GM21360 (cell line): ENCODE measurements around the gene ZNF662.
"Not testable (repeated sequence)": the region's sequence is repeated elsewhere in the genome, so short reads cannot be mapped to it uniquely, and the experiment has no call there.

ENCODE experiments used
- ATAC-seq: cut with Tn5 transposase; IDR thresholded peaks from one replicate; pipeline ENCODE4 v1.9.1; 2021; ENCODE audit warnings: mild to moderate bottlenecking, moderate library complexity; ENCODE audit not compliant: unreplicated experiment

ZNF662 gene

DNA sequence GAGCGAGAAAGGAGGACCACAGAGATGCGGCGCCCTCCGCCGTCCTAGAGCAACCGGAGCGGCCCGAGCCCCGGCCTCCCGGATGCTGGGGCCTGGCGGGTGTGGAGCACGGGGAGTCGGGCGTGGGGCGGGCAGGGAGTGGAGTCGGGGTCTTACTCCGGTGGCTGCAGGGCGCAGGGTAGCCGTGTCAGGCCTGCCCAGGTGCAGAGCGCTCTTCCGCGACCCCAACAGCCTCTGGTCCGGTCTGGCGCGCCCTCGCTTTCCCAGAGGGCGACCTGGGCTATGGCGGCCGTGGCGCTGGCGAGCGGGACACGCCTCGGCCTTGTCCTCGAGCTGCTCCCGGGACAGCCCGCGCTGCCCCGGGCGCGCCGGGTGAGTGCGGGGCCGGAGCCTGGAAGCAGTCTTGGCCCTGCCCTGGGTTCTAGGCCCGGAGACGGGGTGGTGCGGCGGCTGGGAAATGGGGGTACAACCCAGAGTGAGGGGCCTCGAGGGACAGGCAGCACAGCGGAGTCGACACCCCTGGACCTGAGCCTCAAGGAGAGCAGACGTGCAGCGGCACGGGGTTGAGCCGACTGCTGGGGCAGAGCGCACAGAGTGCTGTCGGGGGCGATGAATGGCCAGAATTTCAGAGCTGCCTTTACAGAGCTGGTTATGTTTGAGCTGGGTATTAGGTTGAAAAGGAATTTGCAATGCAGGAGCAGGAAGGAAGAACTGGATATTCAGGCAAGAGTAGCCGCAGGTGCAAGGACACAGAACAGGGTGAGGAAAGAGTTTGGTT, at the start of gene ZNF662:
TSS of gene ZNF662 (plus strand) at position 73 of the 778 bp plus-strand sequence. CDS start 1,973 bp downstream, outside the sequence.
- ATAC-seq, result no peak

DNA sequence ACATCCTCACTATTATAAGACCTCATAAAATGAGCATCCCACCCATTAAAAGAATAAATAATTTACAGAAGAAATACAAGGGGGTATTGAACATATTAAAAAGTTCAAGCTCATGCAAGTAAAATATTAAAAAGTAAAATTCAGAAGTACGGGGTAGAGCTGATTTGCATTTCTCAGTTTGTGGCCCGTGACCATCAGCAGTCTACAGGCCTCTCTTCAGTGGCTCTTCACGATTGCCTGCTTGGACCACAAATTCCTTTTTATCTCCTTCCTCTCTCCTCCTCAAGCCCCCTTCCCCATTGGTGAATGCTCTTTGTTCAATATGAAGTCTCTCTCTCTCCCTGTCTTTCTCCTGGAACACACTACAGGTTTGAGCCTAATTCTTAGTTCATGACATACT, 49.4 kb upstream of the ZNF662 start:
- no peak for ATAC-seq

DNA sequence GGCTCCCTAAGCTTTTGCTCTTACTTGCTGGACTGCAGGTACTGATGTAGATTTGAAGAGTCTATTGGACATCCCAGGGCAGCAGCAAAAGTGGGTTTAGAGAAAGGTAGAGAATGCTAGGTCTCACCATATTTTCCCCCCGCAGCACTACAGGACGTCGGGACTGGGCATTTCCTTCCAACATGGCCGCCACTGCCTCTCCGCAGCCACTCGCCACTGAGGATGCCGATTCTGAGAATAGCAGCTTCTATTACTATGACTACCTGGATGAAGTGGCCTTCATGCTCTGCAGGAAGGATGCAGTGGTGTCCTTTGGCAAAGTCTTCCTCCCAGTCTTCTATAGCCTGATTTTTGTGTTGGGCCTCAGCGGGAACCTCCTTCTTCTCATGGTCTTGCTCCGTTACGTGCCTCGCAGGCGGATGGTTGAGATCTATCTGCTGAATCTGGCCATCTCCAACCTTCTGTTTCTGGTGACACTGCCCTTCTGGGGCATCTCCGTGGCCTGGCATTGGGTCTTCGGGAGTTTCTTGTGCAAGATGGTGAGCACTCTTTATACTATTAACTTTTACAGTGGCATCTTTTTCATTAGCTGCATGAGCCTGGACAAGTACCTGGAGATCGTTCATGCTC, 41.5 kb upstream of the ZNF662 start:
- no peak for ATAC-seq

DNA sequence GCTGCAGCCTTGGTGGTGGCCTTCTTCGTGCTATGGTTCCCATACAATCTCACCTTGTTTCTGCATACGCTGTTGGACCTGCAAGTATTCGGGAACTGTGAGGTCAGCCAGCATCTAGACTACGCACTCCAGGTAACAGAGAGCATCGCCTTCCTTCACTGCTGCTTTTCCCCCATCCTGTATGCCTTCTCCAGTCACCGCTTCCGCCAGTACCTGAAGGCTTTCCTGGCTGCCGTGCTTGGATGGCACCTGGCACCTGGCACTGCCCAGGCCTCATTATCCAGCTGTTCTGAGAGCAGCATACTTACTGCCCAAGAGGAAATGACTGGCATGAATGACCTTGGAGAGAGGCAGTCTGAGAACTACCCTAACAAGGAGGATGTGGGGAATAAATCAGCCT, 40.7 kb upstream of the ZNF662 start:
- ATAC-seq, result no peak

DNA sequence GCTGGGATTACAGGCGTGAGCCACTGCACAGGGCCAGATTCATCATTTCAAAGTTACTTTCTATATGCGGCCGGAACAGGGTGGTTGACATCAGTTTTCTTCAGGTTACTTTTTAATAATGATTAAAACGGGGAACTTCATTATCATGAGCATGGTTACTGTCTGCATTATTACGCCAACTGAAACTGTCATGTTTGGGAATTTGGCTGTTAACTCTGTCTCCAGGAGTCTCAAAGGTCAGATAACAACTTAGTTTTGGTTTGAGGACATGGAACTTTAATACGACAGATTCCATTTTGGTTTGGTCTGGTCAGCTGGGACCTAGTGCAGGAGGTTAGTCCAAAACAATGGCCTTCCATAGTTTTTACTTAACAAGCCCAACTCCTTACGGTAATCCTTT, 38.8 kb upstream of the ZNF662 start:
- ATAC-seq, result no peak

DNA sequence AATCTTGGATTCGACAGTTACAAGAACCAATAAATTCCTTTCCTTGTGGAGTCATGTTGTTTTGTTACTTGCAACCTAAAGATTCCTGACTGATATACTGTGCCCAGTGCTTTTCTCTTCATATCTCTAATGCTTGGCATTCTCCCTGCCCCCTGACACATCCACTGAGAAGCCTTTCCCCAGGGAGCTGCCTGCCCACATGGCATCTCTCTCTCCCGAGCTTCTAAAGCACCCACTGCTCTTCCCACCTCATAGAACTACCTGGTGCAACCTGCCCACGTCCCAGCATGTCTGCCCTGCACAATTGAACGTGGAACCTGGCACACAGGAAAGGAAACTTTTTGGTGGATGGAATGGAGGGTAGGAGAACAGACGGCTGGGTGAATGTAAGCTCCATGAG, 37.1 kb upstream of the ZNF662 start:
- ATAC-seq, result no peak

DNA sequence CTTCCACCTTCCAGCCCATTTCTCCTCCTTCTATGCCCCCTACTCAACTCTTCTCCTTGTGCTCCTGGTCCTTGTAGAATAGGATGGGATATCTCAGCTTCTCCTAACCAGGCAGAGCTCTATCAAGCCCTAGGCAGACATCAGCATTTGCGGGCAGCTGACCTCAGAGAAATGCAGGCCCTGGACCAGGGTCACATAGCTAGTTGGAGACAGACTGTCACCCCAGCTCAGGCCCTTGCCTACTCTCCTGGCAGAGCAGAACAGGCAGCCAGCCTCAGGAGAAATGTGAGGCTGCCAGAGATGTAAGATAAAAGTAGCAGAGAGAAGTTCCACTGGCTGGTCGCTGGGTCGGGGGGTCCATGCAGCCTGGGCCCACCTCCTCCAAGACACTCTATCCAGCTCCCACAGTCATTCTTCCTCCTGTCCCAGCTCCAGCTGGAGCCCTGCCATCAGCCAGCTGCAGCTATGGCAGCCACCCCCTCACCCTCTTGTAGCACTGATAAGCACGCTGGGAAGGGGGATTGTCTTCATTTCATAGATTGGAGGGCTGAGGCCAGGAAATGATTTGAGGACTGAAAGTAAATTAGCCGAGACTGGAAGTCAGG, 34.2 kb upstream of the ZNF662 start:
- ATAC-seq, result no peak

DNA sequence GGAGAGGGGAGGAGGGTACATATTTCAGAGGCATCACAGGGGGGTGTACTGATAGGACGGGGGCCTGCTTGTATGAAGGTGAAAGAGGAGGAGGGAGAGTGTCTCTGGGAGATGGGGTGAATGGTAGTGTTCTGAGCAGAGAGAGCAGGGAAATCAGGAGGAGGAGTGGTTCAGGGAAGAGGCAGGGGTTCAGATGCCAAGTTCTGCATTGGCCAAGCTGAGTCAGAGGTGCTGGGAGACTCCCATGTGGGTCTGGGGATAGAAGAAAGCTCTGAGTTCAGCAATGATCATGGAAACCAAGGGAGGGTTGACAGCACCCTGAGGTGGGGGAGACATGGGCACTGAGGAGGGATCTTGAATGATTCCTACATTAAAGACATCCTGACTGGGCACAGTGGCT, 33.2 kb upstream of the ZNF662 start:
- no peak for ATAC-seq

DNA sequence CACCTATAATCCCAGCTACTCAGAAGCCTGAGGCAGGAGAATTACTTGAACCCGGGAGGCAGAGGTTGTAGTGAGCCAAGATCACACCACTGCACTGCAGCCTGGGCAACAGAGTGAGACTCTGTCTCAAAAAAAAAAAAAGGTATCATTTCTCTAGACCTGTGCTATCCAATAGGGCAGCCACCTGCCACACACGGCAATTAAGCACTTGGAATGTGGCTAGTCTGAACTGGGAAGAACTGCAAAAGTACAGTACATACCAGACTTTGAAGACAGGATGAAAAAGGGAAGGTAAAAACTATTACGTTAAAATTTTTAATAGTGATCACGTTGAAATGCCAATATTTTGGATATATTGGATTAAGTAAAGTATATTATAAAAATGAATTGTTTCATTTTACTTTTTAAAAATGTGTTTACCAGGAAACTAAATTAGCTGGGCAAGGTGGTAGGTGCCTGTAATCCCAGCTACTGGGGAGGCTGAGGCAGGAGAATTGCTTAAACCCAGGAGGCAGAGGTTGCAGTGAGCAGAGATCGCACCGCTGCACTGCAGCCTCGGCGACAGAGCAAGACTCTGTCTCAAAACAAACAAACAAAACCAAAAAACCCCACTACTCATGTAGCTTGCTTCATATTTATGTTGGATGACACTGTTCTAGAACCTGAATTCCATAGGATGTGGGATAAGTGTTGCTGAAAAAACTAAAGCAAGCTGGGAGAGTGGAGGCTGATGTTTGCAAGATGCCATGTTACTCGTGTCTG, 32.5 kb upstream of the ZNF662 start:
- no peak for ATAC-seq

- no peak for ATAC-seq
Measured at GRCh38 chr3:42874749-42875148, 31.2 kb upstream of the ZNF662 start.

DNA sequence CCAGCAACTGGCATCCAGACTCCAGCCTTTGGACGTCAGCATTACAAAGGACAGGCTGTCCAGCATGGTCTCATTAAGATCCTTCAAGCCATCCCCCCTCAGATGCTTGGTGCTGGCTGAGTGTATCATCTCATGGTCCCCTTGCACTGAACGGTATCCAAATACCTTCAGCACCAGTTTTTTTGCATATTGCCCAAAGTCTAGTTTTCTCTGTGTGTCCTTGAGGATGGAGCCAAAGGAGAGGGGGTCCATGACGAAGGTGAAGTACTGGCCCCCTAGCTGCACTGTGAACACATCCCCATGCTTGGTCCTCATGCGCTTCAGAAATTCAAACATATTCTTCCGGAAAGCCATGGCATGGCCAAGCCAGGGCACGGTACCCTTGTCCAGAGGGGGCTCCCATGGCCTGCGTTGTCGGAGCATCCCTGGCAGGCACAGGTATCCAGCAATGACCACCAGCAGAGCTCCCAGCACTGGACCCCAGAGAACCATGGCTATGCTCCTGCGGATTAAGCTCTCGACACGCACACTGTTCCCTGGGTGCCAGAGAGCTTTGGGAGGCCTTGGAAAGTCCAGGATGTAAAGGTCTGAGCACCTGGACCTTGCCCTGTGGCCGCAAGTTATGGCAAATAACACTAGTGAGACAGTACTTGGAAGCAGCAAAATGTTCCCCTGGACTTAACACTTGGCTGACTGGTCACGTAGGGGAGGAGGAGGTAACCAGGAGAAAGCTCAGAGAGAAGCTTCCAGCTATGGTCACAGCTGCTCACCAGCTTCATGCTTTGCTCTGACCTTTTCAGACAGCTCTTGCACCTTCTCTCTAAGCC, 30.4 kb upstream of the ZNF662 start, which contains the start of gene CYP8B1:
TSS of gene CYP8B1 (minus strand) at position 555 of the 827 bp plus-strand sequence. CDS start at position 492, 63 bp downstream.
- no peak for ATAC-seq

DNA sequence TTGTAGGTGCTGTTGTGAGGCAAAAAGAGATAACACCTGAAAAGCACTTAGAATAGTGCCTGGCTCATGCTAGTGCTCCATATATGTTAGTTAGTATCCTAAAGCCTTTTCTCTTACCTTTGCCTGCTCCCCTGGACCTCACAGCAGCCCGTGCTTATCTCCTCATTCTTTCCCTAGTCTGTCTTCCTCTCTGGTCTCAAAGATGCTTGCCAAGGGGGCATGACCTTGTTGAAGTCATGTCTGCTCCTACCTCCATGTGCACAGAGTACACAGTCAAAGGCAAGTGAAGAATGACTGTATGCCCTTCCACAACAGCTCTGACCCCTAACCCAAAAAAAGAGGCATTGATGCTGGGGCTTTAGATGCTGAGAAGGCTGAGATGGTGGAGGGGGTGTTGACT, 29.5 kb upstream of the ZNF662 start:
- ATAC-seq, result no peak

- no peak for ATAC-seq
Measured at GRCh38 chr3:42876940-42877720, 28.8 kb upstream of the ZNF662 start.

GRCh38 chr3:42877881-42878280, 28.1 kb upstream of the ZNF662 start:
- ATAC-seq, result no peak

GRCh38 chr3:42880183-42880582, 25.8 kb upstream of the ZNF662 start:
- no peak for ATAC-seq

- ATAC-seq, result peak; percentile 92
Measured at GRCh38 chr3:42880601-42881451, 25.1 kb upstream of the ZNF662 start.

GRCh38 chr3:42883251-42883930, 22.6 kb upstream of the ZNF662 start:
- not testable (repeated sequence) for ATAC-seq

DNA sequence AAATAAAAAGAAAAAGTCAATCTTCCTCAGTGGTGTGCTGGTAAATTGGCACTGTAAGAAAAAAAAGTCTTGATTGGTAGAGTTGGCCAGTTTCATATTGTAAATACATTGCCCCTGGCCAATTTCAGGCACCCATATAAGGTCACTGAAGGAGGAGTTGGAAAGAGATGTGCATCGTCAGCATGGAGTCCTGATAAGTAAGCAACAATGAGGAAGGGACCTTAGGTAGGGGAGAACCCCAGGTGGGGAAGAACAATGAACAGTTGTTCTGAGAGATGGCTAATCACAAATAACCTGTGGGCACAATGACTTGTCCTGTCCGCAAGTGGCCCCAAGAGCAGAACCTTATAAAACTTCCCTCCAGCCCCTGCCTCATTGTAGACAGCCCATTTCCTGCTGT, 21.6 kb upstream of the ZNF662 start:
- no peak for ATAC-seq
